K562 (cell line): Measurements from ENCODE around the gene PTGIR. TPM values are rescaled to one million over a fixed set of nuclear protein-coding genes. Genes with fewer than 3 reads are reported as not detected.
A peak's percentile ranks its signal among the peaks of the same experiment; 100 is the strongest.

Source experiments
- ATAC-seq: fragments of 200-7000 bp; cut with Tn5 transposase; 3 replicates; pipeline ENCODE4 v1.9.1; 2020; ENCODE audit warnings: moderate library complexity
- BruUV-seq: library from RNA; stranded (reverse); fragments of 400-500 nt; replicated peaks from 2 replicates; lab custom pipeline; 2021; lab: Mats Ljungman, UMichigan
- CTCF ChIA-PET: fragments of 300-600 bp; formaldehyde crosslinking; extraction: SDS; loops from one replicate; lab custom pipeline; 2021; ENCODE audit warnings: low intra/inter-chr PET ratio; lab: Yijun Ruan, JAX
- POLR2A ChIA-PET: fragments of 300-600, 350-650 bp; sonication (Branson Sonifier 250); formaldehyde crosslinking; extraction: SDS; loops from one replicate; lab custom pipeline; 2021; ENCODE audit warnings: antibody characterized with exemption, inconsistent platforms; lab: Yijun Ruan, JAX
- DNase-seq, 4 experiments: peaks; one replicate each; pipeline versions ENCODE4 v3.0.0 to v3.0.0-alpha.2; 2011 to 2018; ENCODE audit warnings: low spot score in 3 of 4, mixed read lengths in 3 of 4; ENCODE audit errors: extremely low read depth in 1 of 4
- FAIRE-seq: peaks from 2 replicates; lab custom pipeline; 2011; peaks lifted over from hg19 to GRCh38; lab: Jason Lieb, UNC
- H2AFZ ChIP-seq: 2 replicates; pipeline ENCODE4 v1.6.0; 2011; ENCODE audit warnings: low read depth, low read length, control low read depth, inconsistent platforms
- H3K27ac ChIP-seq: fragments of 200-600 bp; 3 replicates; pipeline ENCODE4 v1.8.0; 2011; ENCODE audit warnings: low read depth, mild to moderate bottlenecking, control low read depth, inconsistent platforms, low read length, moderate library complexity, mixed read lengths; ENCODE audit errors: extremely low read depth
- H3K27me3 ChIP-seq, 2 experiments: fragments of 300-600 bp in 1 of 2; 2 replicates in 1 of 2; 3 replicates in 1 of 2; pipeline versions ENCODE4 v1.6.0 to v1.8.0; 2011; ENCODE audit warnings: inconsistent platforms in 2 of 2, low read length in 2 of 2, mild to moderate bottlenecking in 1 of 2, mixed read lengths in 1 of 2, moderate library complexity in 1 of 2; ENCODE audit not compliant: control insufficient read depth in 2 of 2, insufficient read depth in 2 of 2
- H3K36me3 ChIP-seq: fragments of 300-600 bp; 3 replicates; pipeline ENCODE4 v1.8.0; 2011; ENCODE audit warnings: mild to moderate bottlenecking, low read length, inconsistent platforms; ENCODE audit not compliant: control insufficient read depth, insufficient read depth
- H3K4me1 ChIP-seq, 2 experiments: fragments of 200-600 bp in 1 of 2; replicated peaks in 1 of 2; 2 replicates in 1 of 2; 3 replicates in 1 of 2; pipeline versions ENCODE4 v1.5.1 to v1.8.0; 2011; ENCODE audit warnings: inconsistent platforms in 2 of 2, low read length in 2 of 2, mild to moderate bottlenecking in 1 of 2, mixed read lengths in 1 of 2, moderate library complexity in 1 of 2; ENCODE audit not compliant: control insufficient read depth in 2 of 2, insufficient read depth in 2 of 2
- H3K4me2 ChIP-seq: 2 replicates; pipeline ENCODE4 v1.6.1; 2011; ENCODE audit warnings: low read length, control low read depth, inconsistent platforms, mixed read lengths; ENCODE audit not compliant: insufficient read depth
- H3K4me3 ChIP-seq: fragments of 200-600 bp; sonication (generic), shearing (Covaris generic); 2 replicates; pipeline ENCODE4 v1.5.1; 2016; ENCODE audit warnings: control low read depth, inconsistent platforms
- H3K79me2 ChIP-seq: fragments of 200-600 bp; 3 replicates; pipeline ENCODE4 v1.8.0; 2011; ENCODE audit warnings: low read length, inconsistent platforms; ENCODE audit not compliant: control insufficient read depth, insufficient read depth
- H3K9ac ChIP-seq, 2 experiments: 2 replicates each; pipeline versions ENCODE4 v1.6.0 to v1.6.1; 2011; ENCODE audit warnings: low read depth in 2 of 2, low read length in 2 of 2, control low read depth in 1 of 2, inconsistent platforms in 1 of 2, mild to moderate bottlenecking in 1 of 2, mixed read lengths in 1 of 2; ENCODE audit not compliant: insufficient read depth in 1 of 2
- H3K9me1 ChIP-seq: one replicate; pipeline ENCODE4 v1.6.0; 2011; ENCODE audit warnings: inconsistent platforms, mild to moderate bottlenecking, low read length, moderate library complexity; ENCODE audit not compliant: control insufficient read depth, insufficient read depth
- H3K9me3 ChIP-seq: replicated peaks from 2 replicates; pipeline ENCODE4 v1.5.1; 2011; ENCODE audit warnings: low read depth, low read length, inconsistent platforms; ENCODE audit not compliant: control insufficient read depth, insufficient read depth
- H4K20me1 ChIP-seq: replicated peaks from 2 replicates; pipeline ENCODE4 v1.6.1; 2011; ENCODE audit warnings: low read length, inconsistent platforms, mixed read lengths; ENCODE audit not compliant: control insufficient read depth, insufficient read depth
- CREB1 ChIP-seq, 2 experiments: sonication (generic) in 1 of 2; formaldehyde crosslinking in 1 of 2; IDR thresholded peaks; 2 replicates each; pipeline versions ENCODE4 v1.6.1 to v1.8.0; 2012 to 2022; ENCODE audit warnings: inconsistent platforms in 1 of 2, mild to moderate bottlenecking in 1 of 2, missing genetic modification reagents in 1 of 2, moderate library complexity in 1 of 2
- HBP1 ChIP-seq: fragments of 450-650 bp; formaldehyde crosslinking; IDR thresholded peaks from 2 replicates; pipeline ENCODE4 v1.4.0; 2022; ENCODE audit warnings: missing genetic modification characterization
- KLF16 ChIP-seq: IDR thresholded peaks from 2 replicates; pipeline ENCODE4 v1.6.1; 2016; ENCODE audit warnings: antibody characterized with exemption
- MBD2 ChIP-seq: sonication (generic); IDR thresholded peaks from 2 replicates; pipeline ENCODE4 v1.6.1; 2016; ENCODE audit warnings: low read depth, borderline replicate concordance
- MITF ChIP-seq: IDR thresholded peaks from 2 replicates; pipeline ENCODE4 v1.6.1; 2014; ENCODE audit warnings: antibody characterized with exemption
- NFATC3 ChIP-seq: fragments of 450-650 bp; IDR thresholded peaks from 2 replicates; pipeline ENCODE4 v1.6.1; 2017; ENCODE audit warnings: mild to moderate bottlenecking
- PTRF ChIP-seq: fragments of 450-650 bp; IDR thresholded peaks from 2 replicates; pipeline ENCODE4 v1.6.1; 2016; ENCODE audit warnings: mild to moderate bottlenecking, missing genetic modification characterization, missing compliant biosample characterization
- SIN3A ChIP-seq, 2 experiments: fragments of 150-350 bp in 1 of 2; IDR thresholded peaks; 2 replicates each; pipeline ENCODE4 v1.6.1; 2011 to 2016; ENCODE audit warnings: borderline replicate concordance in 2 of 2, low read depth in 2 of 2, low read length in 2 of 2, mild to moderate bottlenecking in 2 of 2, moderate library complexity in 2 of 2; ENCODE audit not compliant: control insufficient read depth in 1 of 2
- TRIM24 ChIP-seq, 2 experiments: fragments of 450-650 bp; IDR thresholded peaks; 2 replicates each; pipeline ENCODE4 v1.6.1; 2016
- ZNF121 ChIP-seq: sonication (generic); formaldehyde crosslinking; conservative IDR thresholded peaks from 2 replicates; pipeline ENCODE4 v1.8.0; 2022; ENCODE audit warnings: missing genetic modification reagents
- ZNF23 ChIP-seq: fragments of 250-450 bp; sonication (Bioruptor Pico); IDR thresholded peaks from 2 replicates; pipeline ENCODE4 v1.4.0; 2020; ENCODE audit warnings: mild to moderate bottlenecking
- ZNF644 ChIP-seq: fragments of 200-800 bp; sonication (Bioruptor generic); IDR thresholded peaks from 2 replicates; pipeline ENCODE4 v1.6.1; 2016; ENCODE audit warnings: low read depth, missing genetic modification characterization, missing compliant biosample characterization
- ZNF740 ChIP-seq, 3 experiments: fragments of 200-800 bp in 1 of 3; sonication (Bioruptor generic) in 1 of 3; sonication (generic) in 1 of 3; formaldehyde crosslinking in 1 of 3; IDR thresholded peaks; 2 replicates each; pipeline versions ENCODE4 v1.6.1 to v1.8.0; 2016 to 2022; ENCODE audit warnings: mild to moderate bottlenecking in 2 of 3, missing compliant biosample characterization in 2 of 3, missing genetic modification characterization in 2 of 3, missing genetic modification reagents in 1 of 3
- WGBS: fragments of 100-300 bp; shearing (Covaris generic); methylation state at CpG from one replicate; pipeline ENCODE4 v1.1.6; 2016; ENCODE audit warnings: low coverage, mixed read lengths; ENCODE audit not compliant: insufficient coverage; ENCODE audit errors: missing lambda C conversion rate; 5-methylcytosine and 5-hydroxymethylcytosine counted together
- in situ Hi-C: fragments of 300-500 bp; cut with MboI; formaldehyde crosslinking; loops from 4 replicates; pipeline ENCODE4 v1.15.0; 2018; ENCODE audit warnings: inconsistent platforms, mixed read lengths
- intact Hi-C: fragments of 100-400 bp; cut with micrococcal nuclease; formaldehyde crosslinking; loops from 2 replicates; pipeline ENCODE4 v1.14.2; 2022
- polyA plus RNA-seq, 8 experiments: library from polyadenylated mRNA; depleted of rRNA in 4 of 8; stranded (reverse) in 5 of 8; unstranded in 3 of 8; fragments of >200 nt; fragmentation: Nextera tagmentation in 2 of 8; fragmentation: Illumina TruSeq in 1 of 8; extraction: Ambion mirVana in 2 of 8; extraction: Trizol in 1 of 8; gene quantifications; 2 replicates each; pipeline versions ENCODE4 v1.2.1 to v1.2.3, GENCODE V29; 2011 to 2014; ENCODE audit warnings: inconsistent platforms in 1 of 8, missing spikeins in 1 of 8
- total RNA-seq, 7 experiments: library from RNA; depleted of rRNA in 6 of 7; stranded (reverse); fragments of >200 nt in 6 of 7; fragmentation: Illumina TruSeq in 2 of 7; extraction: Trizol in 2 of 7; gene quantifications; 2 replicates each; pipeline versions ENCODE4 v1.2.1 to v1.2.3, GENCODE V29; 2011 to 2021; ENCODE audit warnings: low replicate concordance in 1 of 7

The PTGIR gene
- total and polyA plus RNA-seq, 9 of the 15 experiments (the other 6 are each of a cell fraction or from before 2014, with no cell fraction given): 0.11 to 3.4 (median 1.1) TPM; not detected in 1

- TF ChIP-seq SIN3A (IDR thresholded peaks at IDR 0.05; ENCODE audit: borderline replicate concordance in 2 of 2, control insufficient read depth in 1 of 2, low read depth in 2 of 2, low read length in 2 of 2) (0 out of 4 replicates have a peak, but pooled peaks of 1 of the 2 experiments have one; percentile 11), ZNF121 (CRISPR knock-in tag) (peak; percentile 30; the same call in 1 of the 2 replicates), TRIM24 (IDR thresholded peaks at IDR 0.05) (no peak), MBD2 (no peak), ZNF644 (no peak), CREB1 (IDR thresholded peaks at IDR 0.05) (no peak), CREB1 (CRISPR knock-in tag; IDR thresholded peaks at IDR 0.05) (no peak)
These were observed 13.8 kb downstream of the PTGIR start (continued) for GRCh38 chr19:46610851-46611770.

- intact Hi-C loops: no loop called here
- BruUV-seq: no TSS peak
- no peak overlapping the region for H3K27ac ChIP-seq
- DNase-seq: peak in 1 of 4 experiments; percentile 10
- no peak overlapping the region for H3K4me2 ChIP-seq
- peaks cover 18% of the 10 kb centered on the region; the same call in 1 of the 2 replicates for H4K20me1 ChIP-seq
- H3K4me1 ChIP-seq: peaks cover 0 to 15% of the 10 kb centered on the region in 2 experiments; a peak in 1 of 5 replicates
- H3K36me3 ChIP-seq: peaks cover 53% of the 10 kb centered on the region; the same call in 2 of the 3 replicates
- CTCF ChIA-PET: no interaction called here
- no peaks in the 10 kb centered on the region for H3K9me3 ChIP-seq
- H3K79me2 ChIP-seq: peaks cover 7% of the 10 kb centered on the region; the same call in 2 of the 3 replicates
- WGBS: 76% methylated on average over 3 of the region's 5 CpGs
- no peak overlapping the region for H2AFZ ChIP-seq
- no peak for FAIRE-seq
- in situ Hi-C loops: loop anchor here (5.0 kb wide), 1 partner anchor 52 kb away; the partner anchor contains the start of gene DACT3
- no peaks in the 10 kb centered on the region for H3K27me3 ChIP-seq
- POLR2A ChIA-PET: interaction anchor here (0.6 to 2.9 kb wide), 4 partner anchors 8 to 62 kb away, joined by 3 to 10 read pairs (median 6); partner anchors contain the start of gene DACT3
- no peak for ATAC-seq
- no peak overlapping the region for H3K4me3 ChIP-seq
- H3K9ac ChIP-seq: no peak overlapping the region
- H3K9me1 ChIP-seq: no peaks in the 10 kb centered on the region
- TF ChIP-seq ZNF740 (CRISPR knock-in tag; IDR thresholded peaks at IDR 0.05): no peak
- TF ChIP-seq ZNF740 (tag; IDR thresholded peaks at IDR 0.05): no peak
- no peak for TF ChIP-seq ZNF23
- TF ChIP-seq NFATC3: no peak
- TF ChIP-seq MITF: no peak
- TF ChIP-seq PTRF (tag): no peak
- TF ChIP-seq HBP1 (CRISPR knock-in tag): no peak
- TF ChIP-seq KLF16: no peak
These were observed 14.5 kb downstream of the PTGIR start for GRCh38 chr19:46610413-46610775.
